ENCODE results near the gene TEC. TPM values are rescaled to one million over a fixed set of nuclear protein-coding genes. Genes with fewer than 3 reads are reported as not detected.

TEC gene
- polyA plus RNA-seq, 1 donor (not counting 4 experiments of a cell fraction or from before 2014, with no cell fraction given), result 0.39 TPM

GRCh38 chr4:48271626-48272025, 2.0 kb upstream of the TEC start:
- Histone ChIP-seq H3K4me1 (ENCODE audit: control insufficient read depth, extremely low read depth, insufficient read depth, low read length) (peaks cover 2% of the 10 kb centered on the region), H3K36me3 (ENCODE audit: control insufficient read depth in 2 of 2, extremely low read depth in 1 of 2, insufficient read depth in 2 of 2, low read length in 2 of 2) (no peaks in the 10 kb centered on the region), H2AFZ (ENCODE audit: control insufficient read depth, low read length) (no peak overlapping the region), H3K27ac (ENCODE audit: control insufficient read depth, insufficient read depth, low read length) (no peak overlapping the region), H3K9me3 (ENCODE audit: control insufficient read depth, low read depth, low read length) (no peaks in the 10 kb centered on the region), H3K4me3 (ENCODE audit: control insufficient read depth in 2 of 3, extremely low read depth in 1 of 3, insufficient read depth in 2 of 3, low read depth in 1 of 3, low read length in 3 of 3) (no peak overlapping the region), H3K27me3 (ENCODE audit: control insufficient read depth, extremely low read depth, insufficient read depth, low read length) (no peaks in the 10 kb centered on the region), H3K79me2 (ENCODE audit: control insufficient read depth, insufficient read depth, low read length) (no peaks in the 10 kb centered on the region), H3K9ac (ENCODE audit: control insufficient read depth, extremely low read depth, insufficient read depth, low read length) (no peak overlapping the region), H3K4me2 (ENCODE audit: control insufficient read depth, extremely low read depth, insufficient read depth, low read depth, low read length) (no peak overlapping the region), H3K9me1 (ENCODE audit: control insufficient read depth, extremely low read depth, insufficient read depth, low read length) (no peaks in the 10 kb centered on the region), H4K20me1 (ENCODE audit: control insufficient read depth, extremely low read depth, insufficient read depth, low read length) (no peaks in the 10 kb centered on the region)
- dilution Hi-C loops (cut with MboI; ENCODE audit: extremely low pct_ligation_motif_present, low sequenced_read_pairs), result no loop called here
- DNase-seq (ENCODE audit: low read depth, low spot score), result no peak
- FAIRE-seq, result no peak
- TF ChIP-seq EZH2 (IDR thresholded peaks at IDR 0.05; ENCODE audit: low read length) (no peak), CTCF (optimal IDR thresholded peaks at IDR 0.05 in 1 of 3, IDR thresholded peaks at IDR 0.05 in 1 of 3, conservative IDR thresholded peaks at IDR 0.05 in 1 of 3; ENCODE audit: extremely low read depth in 1 of 3, insufficient read depth in 2 of 3, low read length in 3 of 3) (no peak)

- no peak overlapping the region for H3K9ac ChIP-seq (ENCODE audit: control insufficient read depth, extremely low read depth, insufficient read depth, low read length)
- no peak for TF ChIP-seq EZH2 (IDR thresholded peaks at IDR 0.05; ENCODE audit: low read length)
- TF ChIP-seq CTCF (optimal IDR thresholded peaks at IDR 0.05 in 1 of 3, IDR thresholded peaks at IDR 0.05 in 1 of 3, conservative IDR thresholded peaks at IDR 0.05 in 1 of 3; ENCODE audit: extremely low read depth in 1 of 3, insufficient read depth in 2 of 3, low read length in 3 of 3), result no peak
- H4K20me1 ChIP-seq (ENCODE audit: control insufficient read depth, extremely low read depth, insufficient read depth, low read length), result no peaks in the 10 kb centered on the region
- no peak overlapping the region for H3K4me3 ChIP-seq (ENCODE audit: control insufficient read depth in 2 of 3, extremely low read depth in 1 of 3, insufficient read depth in 2 of 3, low read depth in 1 of 3, low read length in 3 of 3)
- DNase-seq (ENCODE audit: low read depth, low spot score), result no peak
- dilution Hi-C loops (cut with MboI; ENCODE audit: extremely low pct_ligation_motif_present, low sequenced_read_pairs), result no loop called here
- H2AFZ ChIP-seq (ENCODE audit: control insufficient read depth, low read length), result no peak overlapping the region
- H3K4me1 ChIP-seq (ENCODE audit: control insufficient read depth, extremely low read depth, insufficient read depth, low read length), result peaks cover 2% of the 10 kb centered on the region
- no peak for FAIRE-seq
- H3K9me1 ChIP-seq (ENCODE audit: control insufficient read depth, extremely low read depth, insufficient read depth, low read length), result no peaks in the 10 kb centered on the region
- H3K9me3 ChIP-seq (ENCODE audit: control insufficient read depth, low read depth, low read length), result no peaks in the 10 kb centered on the region
- no peak overlapping the region for H3K27ac ChIP-seq (ENCODE audit: control insufficient read depth, insufficient read depth, low read length)
- H3K36me3 ChIP-seq (ENCODE audit: control insufficient read depth in 2 of 2, extremely low read depth in 1 of 2, insufficient read depth in 2 of 2, low read length in 2 of 2), result no peaks in the 10 kb centered on the region
- no peak overlapping the region for H3K4me2 ChIP-seq (ENCODE audit: control insufficient read depth, extremely low read depth, insufficient read depth, low read depth, low read length)
- H3K79me2 ChIP-seq (ENCODE audit: control insufficient read depth, insufficient read depth, low read length), result no peaks in the 10 kb centered on the region
- H3K27me3 ChIP-seq (ENCODE audit: control insufficient read depth, extremely low read depth, insufficient read depth, low read length), result no peaks in the 10 kb centered on the region
These were observed 1.4 kb upstream of the TEC start for GRCh38 chr4:48270951-48271473.

Measured in keratinocyte (primary cell).